ENCODE results near the gene HHIP. TPM values are rescaled to one million over a fixed set of nuclear protein-coding genes. Genes with fewer than 3 reads are reported as not detected.

The HHIP gene
- total and polyA plus RNA-seq, 9 of the 15 experiments (the other 6 are each of a cell fraction or from before 2014, with no cell fraction given): 0.09 TPM; not detected in 8

GRCh38 chr4:144703494-144703893, 57.5 kb downstream of the HHIP start:
- ATAC-seq: no peak
- POLR2A ChIA-PET: interaction anchor here (0.6 kb wide), 1 partner anchor 1176 kb away, joined by 3 read pairs; no protein-coding TSS in a partner anchor
- 1% methylated on average over 5 of the region's 5 CpGs for WGBS (ENCODE audit: insufficient coverage, low coverage, missing lambda C conversion rate)

More at GRCh38 chr4:144703494-144703893, 57.5 kb downstream of the HHIP start:
- DNase-seq (ENCODE audit: extremely low read depth in 1 of 4, low spot score in 3 of 4) (no peak), FAIRE-seq (no peak)
- in situ Hi-C loops (cut with MboI): no loop called here
- Histone ChIP-seq H3K4me1 (replicated peaks in 1 of 2; ENCODE audit: control insufficient read depth in 2 of 2, insufficient read depth in 2 of 2, low read length in 2 of 2) (no peaks in the 10 kb centered on the region), H3K9me1 (ENCODE audit: control insufficient read depth, insufficient read depth, low read length) (no peaks in the 10 kb centered on the region), H2AFZ (ENCODE audit: low read depth, low read length) (no peak overlapping the region), H4K20me1 (replicated peaks; ENCODE audit: control insufficient read depth, insufficient read depth, low read length) (no peaks in the 10 kb centered on the region), H3K9ac (ENCODE audit: insufficient read depth in 1 of 2, low read depth in 2 of 2, low read length in 2 of 2) (no peak overlapping the region), H3K27me3 (ENCODE audit: control insufficient read depth in 2 of 2, insufficient read depth in 2 of 2, low read length in 2 of 2) (no peaks in the 10 kb centered on the region), H3K79me2 (ENCODE audit: control insufficient read depth, insufficient read depth, low read length) (no peaks in the 10 kb centered on the region), H3K36me3 (ENCODE audit: control insufficient read depth, insufficient read depth, low read length) (no peaks in the 10 kb centered on the region), H3K4me3 (no peak overlapping the region), H3K27ac (ENCODE audit: extremely low read depth, low read depth, low read length) (no peak overlapping the region), H3K4me2 (ENCODE audit: insufficient read depth, low read length) (no peak overlapping the region), H3K9me3 (replicated peaks; ENCODE audit: control insufficient read depth, insufficient read depth, low read depth, low read length) (no peaks in the 10 kb centered on the region)
- intact Hi-C loops (cut with micrococcal nuclease): no loop called here
- CTCF ChIA-PET (ENCODE audit: low intra/inter-chr PET ratio): no interaction called here
- TF ChIP-seq, protein P1, sequence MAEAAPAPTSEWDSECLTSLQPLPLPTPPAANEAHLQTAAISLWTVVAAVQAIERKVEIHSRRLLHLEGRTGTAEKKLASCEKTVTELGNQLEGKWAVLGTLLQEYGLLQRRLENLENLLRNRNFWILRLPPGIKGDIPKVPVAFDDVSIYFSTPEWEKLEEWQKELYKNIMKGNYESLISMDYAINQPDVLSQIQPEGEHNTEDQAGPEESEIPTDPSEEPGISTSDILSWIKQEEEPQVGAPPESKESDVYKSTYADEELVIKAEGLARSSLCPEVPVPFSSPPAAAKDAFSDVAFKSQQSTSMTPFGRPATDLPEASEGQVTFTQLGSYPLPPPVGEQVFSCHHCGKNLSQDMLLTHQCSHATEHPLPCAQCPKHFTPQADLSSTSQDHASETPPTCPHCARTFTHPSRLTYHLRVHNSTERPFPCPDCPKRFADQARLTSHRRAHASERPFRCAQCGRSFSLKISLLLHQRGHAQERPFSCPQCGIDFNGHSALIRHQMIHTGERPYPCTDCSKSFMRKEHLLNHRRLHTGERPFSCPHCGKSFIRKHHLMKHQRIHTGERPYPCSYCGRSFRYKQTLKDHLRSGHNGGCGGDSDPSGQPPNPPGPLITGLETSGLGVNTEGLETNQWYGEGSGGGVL (CRISPR knock-in tag; IDR thresholded peaks at IDR 0.05): no peak
- no peak for TF ChIP-seq NCOA4 (IDR thresholded peaks at IDR 0.05; ENCODE audit: partially characterized antibody)
- TF ChIP-seq PHB (CRISPR knock-in tag; IDR thresholded peaks at IDR 0.05): no peak
- no peak for TF ChIP-seq ZNF717 (CRISPR knock-in tag; IDR thresholded peaks at IDR 0.05)
- no peak for TF ChIP-seq TSHZ1 (CRISPR knock-in tag; IDR thresholded peaks at IDR 0.05)
- TF ChIP-seq TAF1 (IDR thresholded peaks at IDR 0.05; ENCODE audit: control insufficient read depth, extremely low read depth, insufficient read depth, low read length, severe bottlenecking): no peak
- TF ChIP-seq, protein P2, sequence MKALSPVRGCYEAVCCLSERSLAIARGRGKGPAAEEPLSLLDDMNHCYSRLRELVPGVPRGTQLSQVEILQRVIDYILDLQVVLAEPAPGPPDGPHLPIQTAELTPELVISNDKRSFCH (CRISPR knock-in tag; IDR thresholded peaks at IDR 0.05): no peak
- TF ChIP-seq, protein P2 (tag; IDR thresholded peaks at IDR 0.05): no peak
- no peak for TF ChIP-seq RHOXF2B (CRISPR knock-in tag; conservative IDR thresholded peaks at IDR 0.05)
- TF ChIP-seq NR4A1 (CRISPR knock-in tag; IDR thresholded peaks at IDR 0.05): no peak
- TF ChIP-seq NR4A1 (tag; IDR thresholded peaks at IDR 0.05): no peak
- no peak for TF ChIP-seq MECOM (CRISPR knock-in tag; IDR thresholded peaks at IDR 0.05)
- TF ChIP-seq, protein P3, sequence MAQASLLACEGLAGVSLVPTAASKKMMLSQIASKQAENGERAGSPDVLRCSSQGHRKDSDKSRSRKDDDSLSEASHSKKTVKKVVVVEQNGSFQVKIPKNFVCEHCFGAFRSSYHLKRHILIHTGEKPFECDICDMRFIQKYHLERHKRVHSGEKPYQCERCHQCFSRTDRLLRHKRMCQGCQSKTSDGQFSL (CRISPR knock-in tag; IDR thresholded peaks at IDR 0.05): no peak
- TF ChIP-seq, protein P3 (tag; IDR thresholded peaks at IDR 0.05): no peak
- no peak for TF ChIP-seq MTA3 (IDR thresholded peaks at IDR 0.05; ENCODE audit: borderline replicate concordance)
- no peak for TF ChIP-seq ZFP91 (CRISPR knock-in tag; IDR thresholded peaks at IDR 0.05)
- BruUV-seq (replicated peaks): no TSS peak
